ENCODE results near the gene AQP5.
A peak's percentile ranks its signal among the peaks of the same experiment; 100 is the strongest.

Gene AQP5

GRCh38 chr12:49957570-49957967 lies 4.1 kb upstream of the AQP5 start:
- no peak overlapping the region for H3K27ac ChIP-seq
- TF ChIP-seq CTCF (conservative IDR thresholded peaks at IDR 0.05) = no peak

GRCh38 chr12:49959685-49960473 lies 1.8 kb upstream of the AQP5 start:
- no peak for TF ChIP-seq CTCF (conservative IDR thresholded peaks at IDR 0.05)
- H3K27ac ChIP-seq = no peak overlapping the region; the same call in 1 of the 2 replicates

DNA sequence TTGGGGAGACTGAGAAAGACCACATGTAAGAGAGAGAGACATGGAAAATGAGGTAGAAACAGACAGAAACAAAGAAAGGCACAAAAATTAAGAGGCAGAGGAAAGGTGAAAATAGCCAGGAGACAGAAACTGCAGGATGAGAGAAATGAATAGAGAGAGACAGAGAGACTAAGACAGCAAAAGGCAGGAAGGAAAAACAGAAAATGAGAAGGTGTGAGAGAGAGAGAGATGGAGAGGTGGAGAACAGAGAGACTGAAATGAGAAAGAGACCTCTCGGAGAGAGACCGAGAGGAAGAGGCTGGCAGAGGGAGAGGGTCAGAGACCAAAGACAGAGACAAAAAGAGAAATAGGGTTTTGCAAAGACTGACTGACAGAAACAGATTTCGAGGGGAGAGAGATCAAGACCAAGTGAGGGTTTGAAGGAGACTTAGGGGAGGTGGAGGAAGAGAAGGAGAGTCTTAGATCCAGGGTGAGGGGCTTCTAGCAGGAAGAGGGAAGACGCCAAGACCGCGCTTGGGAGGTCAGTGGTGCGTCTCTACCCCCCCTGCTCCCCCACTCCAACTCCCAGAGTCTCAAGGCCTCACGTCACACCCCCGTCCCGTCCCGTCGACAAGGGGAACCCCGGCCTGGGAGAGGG lies 1.1 kb upstream of the AQP5 start:
- no peak for TF ChIP-seq CTCF (conservative IDR thresholded peaks at IDR 0.05)
- H3K27ac ChIP-seq = no peak overlapping the region; the same call in 1 of the 2 replicates

GRCh38 chr12:49961993-49962764 lies 507 bp downstream of the AQP5 start:
- TF ChIP-seq CTCF (conservative IDR thresholded peaks at IDR 0.05) = no peak
- H3K27ac ChIP-seq = peak overlapping the region; percentile 74

DNA sequence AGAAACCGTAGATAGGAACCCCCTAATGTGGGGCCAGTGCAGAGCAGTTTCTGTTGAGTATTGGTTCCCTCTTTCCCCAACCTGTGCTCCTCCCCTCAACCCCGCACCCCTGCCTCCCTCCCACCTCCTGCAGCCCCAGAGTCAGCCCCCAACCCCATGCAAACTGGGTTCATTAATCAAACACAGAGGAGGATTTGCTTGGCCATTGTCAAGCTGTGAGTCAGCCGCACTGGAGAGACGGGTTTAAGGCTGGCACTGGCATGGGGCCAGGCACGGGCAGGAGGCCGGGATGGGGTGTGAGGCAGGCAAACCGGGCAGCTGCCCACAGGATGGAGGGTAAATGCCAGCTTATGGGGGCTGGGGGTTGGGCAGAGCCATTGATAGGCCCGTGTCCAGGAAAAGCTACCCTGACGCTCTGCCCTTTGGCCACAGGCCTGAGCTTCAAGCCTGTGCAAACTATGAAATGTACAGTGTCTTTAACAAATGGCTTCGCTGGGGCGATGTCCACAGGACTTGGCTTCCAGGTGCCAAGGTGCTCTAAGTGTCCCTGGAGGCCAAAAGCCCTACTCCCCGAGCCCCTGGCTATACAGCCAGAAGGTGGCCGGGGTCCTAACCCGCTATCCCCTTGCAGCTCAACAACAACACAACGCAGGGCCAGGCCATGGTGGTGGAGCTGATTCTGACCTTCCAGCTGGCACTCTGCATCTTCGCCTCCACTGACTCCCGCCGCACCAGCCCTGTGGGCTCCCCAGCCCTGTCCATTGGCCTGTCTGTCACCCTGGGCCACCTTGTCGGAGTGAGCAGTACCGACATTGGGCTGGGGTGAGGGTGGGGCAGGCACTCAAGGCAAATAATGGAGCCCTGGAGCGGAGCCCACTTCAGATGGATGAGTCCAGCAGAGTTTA lies 1.4 kb downstream of the AQP5 start:
- no peak for TF ChIP-seq CTCF (conservative IDR thresholded peaks at IDR 0.05)
- H3K27ac ChIP-seq = peak overlapping the region; percentile 74

- TF ChIP-seq CTCF (conservative IDR thresholded peaks at IDR 0.05) = no peak
- H3K27ac ChIP-seq = peak overlapping the region; percentile 74
These were observed 2.5 kb downstream of the AQP5 start for GRCh38 chr12:49963976-49964815.
